ENCODE data around the gene GBF1.

GRCh38 chr10:102314801-102315200 is 69.5 kb downstream of the GBF1 start:
- TF ChIP-seq CTCF (IDR thresholded peaks at IDR 0.05): no peak
- no peak for TF ChIP-seq RAD21 (IDR thresholded peaks at IDR 0.05; ENCODE audit: low read length)
- no peak for TF ChIP-seq SIN3A (IDR thresholded peaks at IDR 0.05; ENCODE audit: borderline replicate concordance, low read depth, low read length)
- TF ChIP-seq POLR2AphosphoS5 (IDR thresholded peaks at IDR 0.05; ENCODE audit: low read depth, low read length): no peak
- TF ChIP-seq EP300 (IDR thresholded peaks at IDR 0.05; ENCODE audit: borderline replicate concordance in 1 of 2, low read depth in 1 of 2, low read length in 1 of 2): no peak
- no peak for TF ChIP-seq EZH2phosphoT487 (IDR thresholded peaks at IDR 0.05; ENCODE audit: borderline replicate concordance, low read depth)
- TF ChIP-seq, protein P1, sequence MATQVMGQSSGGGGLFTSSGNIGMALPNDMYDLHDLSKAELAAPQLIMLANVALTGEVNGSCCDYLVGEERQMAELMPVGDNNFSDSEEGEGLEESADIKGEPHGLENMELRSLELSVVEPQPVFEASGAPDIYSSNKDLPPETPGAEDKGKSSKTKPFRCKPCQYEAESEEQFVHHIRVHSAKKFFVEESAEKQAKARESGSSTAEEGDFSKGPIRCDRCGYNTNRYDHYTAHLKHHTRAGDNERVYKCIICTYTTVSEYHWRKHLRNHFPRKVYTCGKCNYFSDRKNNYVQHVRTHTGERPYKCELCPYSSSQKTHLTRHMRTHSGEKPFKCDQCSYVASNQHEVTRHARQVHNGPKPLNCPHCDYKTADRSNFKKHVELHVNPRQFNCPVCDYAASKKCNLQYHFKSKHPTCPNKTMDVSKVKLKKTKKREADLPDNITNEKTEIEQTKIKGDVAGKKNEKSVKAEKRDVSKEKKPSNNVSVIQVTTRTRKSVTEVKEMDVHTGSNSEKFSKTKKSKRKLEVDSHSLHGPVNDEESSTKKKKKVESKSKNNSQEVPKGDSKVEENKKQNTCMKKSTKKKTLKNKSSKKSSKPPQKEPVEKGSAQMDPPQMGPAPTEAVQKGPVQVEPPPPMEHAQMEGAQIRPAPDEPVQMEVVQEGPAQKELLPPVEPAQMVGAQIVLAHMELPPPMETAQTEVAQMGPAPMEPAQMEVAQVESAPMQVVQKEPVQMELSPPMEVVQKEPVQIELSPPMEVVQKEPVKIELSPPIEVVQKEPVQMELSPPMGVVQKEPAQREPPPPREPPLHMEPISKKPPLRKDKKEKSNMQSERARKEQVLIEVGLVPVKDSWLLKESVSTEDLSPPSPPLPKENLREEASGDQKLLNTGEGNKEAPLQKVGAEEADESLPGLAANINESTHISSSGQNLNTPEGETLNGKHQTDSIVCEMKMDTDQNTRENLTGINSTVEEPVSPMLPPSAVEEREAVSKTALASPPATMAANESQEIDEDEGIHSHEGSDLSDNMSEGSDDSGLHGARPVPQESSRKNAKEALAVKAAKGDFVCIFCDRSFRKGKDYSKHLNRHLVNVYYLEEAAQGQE (IDR thresholded peaks at IDR 0.05; ENCODE audit: low read depth, low read length): no peak
- no peak for TF ChIP-seq GATA2 (CRISPR knock-in tag; IDR thresholded peaks at IDR 0.05)
- TF ChIP-seq, protein P2, sequence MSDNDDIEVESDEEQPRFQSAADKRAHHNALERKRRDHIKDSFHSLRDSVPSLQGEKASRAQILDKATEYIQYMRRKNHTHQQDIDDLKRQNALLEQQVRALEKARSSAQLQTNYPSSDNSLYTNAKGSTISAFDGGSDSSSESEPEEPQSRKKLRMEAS (IDR thresholded peaks at IDR 0.05; ENCODE audit: low read depth): no peak
- TF ChIP-seq TAF1 (IDR thresholded peaks at IDR 0.05; ENCODE audit: borderline replicate concordance, low read depth, low read length): no peak
- no peak for TF ChIP-seq ZBTB33 (IDR thresholded peaks at IDR 0.05; ENCODE audit: borderline replicate concordance, low read depth)
- no peak for TF ChIP-seq NFIC (IDR thresholded peaks at IDR 0.05; ENCODE audit: borderline replicate concordance)
- TF ChIP-seq MEF2A (IDR thresholded peaks at IDR 0.05; ENCODE audit: borderline replicate concordance, low read depth): no peak
